HG03460 (cell line): ENCODE results near the gene JMJD7.

ENCODE experiments used
- ATAC-seq: cut with Tn5 transposase; IDR thresholded peaks from one replicate; pipeline ENCODE4 v1.9.1; 2021; ENCODE audit not compliant: unreplicated experiment

Gene JMJD7

DNA sequence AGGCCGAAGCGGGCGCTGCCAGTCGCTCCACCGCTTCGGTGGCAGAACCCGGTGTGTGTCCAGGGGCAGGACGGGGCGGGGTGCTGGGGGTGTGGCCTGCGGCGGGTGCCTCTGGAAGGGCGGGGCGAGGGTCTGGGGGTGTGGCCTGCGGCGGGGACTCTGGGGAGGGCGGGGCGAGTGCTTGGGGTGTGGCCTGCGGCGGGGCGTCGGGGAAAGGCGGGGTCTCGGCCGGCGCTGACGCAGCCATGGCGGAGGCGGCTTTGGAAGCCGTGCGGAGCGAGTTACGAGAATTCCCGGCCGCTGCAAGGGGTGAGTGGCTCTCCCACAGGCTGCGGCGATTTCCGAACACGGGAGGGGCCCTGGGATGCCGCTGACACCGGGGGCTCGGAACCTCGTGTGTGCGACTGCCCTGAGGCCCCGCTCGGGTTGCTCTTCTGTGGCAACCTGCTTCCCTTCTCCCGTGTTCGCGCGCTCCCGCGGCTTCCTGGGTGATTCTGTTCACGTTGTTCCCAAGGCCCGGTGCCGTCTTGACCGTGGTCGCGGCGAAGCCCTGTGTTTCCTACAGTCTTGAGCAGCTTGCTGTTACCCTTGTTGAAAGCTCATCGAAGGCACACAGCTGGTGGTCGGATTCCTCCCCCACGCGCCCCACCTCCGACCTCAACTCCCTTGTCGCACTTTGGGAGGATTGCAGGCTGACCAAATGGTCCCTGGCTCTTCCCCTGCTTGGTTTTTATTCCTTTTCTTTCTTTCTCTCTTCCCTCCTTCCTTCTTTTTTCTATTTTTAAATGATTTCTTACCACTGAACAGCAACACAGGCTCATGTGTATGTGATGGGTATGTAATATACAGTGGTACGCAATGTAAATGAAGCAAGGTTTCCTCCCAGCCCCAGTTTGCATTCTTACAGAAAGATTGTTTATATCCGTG, at the start of gene JMJD7:
TSS of gene JMJD7 (plus strand) at position 213 of the 927 bp plus-strand sequence. CDS start at position 246, 33 bp downstream.
- ATAC-seq, result peak; percentile 65

DNA sequence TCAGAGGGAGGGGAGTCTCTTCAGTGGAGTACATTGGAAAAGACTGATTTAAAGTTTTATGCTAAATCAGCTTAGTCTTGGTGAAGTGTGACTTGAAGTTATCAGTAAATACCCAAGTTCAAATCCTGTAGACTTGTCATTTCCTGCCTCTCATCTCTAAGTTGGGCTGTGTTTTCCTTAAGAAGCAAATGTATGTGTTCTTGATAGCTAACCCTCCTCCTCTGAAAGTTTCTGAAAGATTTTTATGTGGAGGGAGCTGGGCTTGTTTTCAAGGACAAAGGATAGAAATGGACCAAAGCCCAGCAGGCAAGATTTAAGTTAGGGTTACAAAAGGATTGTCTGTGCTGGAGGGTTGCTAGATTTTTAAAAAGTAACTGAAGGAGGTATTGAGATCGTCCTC, 49.4 kb upstream of the JMJD7 start:
- no peak for ATAC-seq

DNA sequence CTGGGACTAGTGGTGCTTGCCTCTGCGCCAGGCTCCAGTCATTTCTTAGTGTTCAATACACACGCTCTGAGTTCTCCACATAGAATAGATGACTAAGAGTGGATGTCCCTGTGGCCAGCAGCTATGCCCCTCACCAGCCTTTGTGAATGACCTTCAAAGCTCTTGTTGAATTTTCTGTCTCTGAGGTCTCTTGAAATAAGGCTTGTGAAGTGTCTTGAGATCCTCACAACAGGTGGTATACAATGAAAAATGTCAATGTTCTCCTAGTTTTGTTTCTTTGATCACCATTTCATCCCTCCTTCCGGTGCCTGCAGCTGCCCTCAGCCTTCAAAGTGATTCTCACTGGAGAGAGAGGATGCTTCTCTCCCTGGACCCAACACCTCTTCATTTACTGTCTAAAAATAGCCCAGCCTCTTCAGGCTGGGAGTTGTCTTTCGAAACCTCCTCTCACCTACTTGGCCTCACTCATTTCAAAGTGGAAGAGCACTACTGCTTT, 48.2 kb upstream of the JMJD7 start:
- no peak for ATAC-seq

- ATAC-seq, result no peak
Observed at GRCh38 chr15:41780266-41780665, 47.6 kb upstream of the JMJD7 start.

- ATAC-seq, result no peak
Observed at GRCh38 chr15:41780727-41781126, 47.2 kb upstream of the JMJD7 start.

DNA sequence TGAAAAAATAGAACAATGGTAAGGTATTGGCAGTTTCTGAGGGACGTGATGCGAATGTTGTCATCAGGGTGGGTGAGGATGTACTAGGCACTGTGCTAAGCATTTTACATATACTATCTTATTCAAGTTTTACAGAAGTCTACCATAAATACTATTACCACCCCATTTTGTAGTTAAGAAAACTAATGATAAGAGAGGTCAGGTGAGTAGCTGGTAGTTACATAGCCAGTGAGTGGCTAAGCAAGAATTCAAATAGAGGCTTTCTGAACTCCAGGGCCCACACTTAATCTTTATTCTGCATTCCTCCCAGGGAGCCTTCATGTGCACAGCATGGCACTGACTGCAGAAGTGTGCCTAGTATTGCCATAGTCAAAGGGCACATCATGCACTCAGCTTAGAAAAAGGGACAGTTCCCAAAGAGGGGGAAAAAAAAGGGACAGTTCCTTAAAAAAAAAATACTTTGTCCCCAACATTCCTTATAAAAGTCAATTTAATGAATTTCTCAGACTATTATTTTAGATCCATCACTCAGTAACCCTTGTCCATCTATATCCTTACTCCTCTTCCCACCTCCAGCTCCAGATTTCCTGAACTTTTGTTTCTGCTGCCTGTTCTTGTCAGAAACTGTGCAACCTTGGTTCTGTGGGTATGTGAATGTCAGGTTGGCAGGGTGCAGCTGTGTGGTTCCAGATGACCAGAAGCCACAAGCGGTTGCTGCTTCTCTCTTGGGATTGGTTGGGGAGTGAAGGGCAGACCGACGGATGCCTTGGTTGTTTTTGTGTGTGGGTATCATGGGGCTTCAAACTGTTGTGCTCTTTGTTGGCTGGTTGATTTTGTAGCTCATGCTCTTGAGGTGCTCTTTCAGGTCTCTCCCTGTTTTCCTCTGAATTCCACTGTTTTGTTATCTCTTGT, 45.3 kb upstream of the JMJD7 start:
- ATAC-seq, result no peak

DNA sequence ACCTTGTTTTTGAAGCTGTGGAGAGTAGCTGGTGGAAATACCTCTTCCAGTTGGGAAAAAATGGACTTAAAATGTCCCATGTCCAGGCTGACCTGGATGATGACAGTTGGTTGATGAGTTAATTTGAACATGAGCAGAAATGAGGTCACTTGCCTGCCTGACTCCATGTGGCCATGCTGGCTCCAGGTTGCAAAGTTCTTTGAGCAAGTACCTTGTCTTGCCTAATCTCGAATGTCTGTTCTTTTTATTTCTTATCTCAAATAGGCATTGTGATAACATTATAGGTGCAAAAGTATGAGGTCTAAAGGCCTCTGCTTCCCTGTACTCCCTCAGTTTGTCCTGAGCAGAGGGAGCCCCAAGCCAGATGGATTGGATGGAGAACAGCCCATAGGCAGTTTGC, 44.6 kb upstream of the JMJD7 start:
- no peak for ATAC-seq

- ATAC-seq, result no peak
Observed at GRCh38 chr15:41788262-41788661, 39.6 kb upstream of the JMJD7 start.

DNA sequence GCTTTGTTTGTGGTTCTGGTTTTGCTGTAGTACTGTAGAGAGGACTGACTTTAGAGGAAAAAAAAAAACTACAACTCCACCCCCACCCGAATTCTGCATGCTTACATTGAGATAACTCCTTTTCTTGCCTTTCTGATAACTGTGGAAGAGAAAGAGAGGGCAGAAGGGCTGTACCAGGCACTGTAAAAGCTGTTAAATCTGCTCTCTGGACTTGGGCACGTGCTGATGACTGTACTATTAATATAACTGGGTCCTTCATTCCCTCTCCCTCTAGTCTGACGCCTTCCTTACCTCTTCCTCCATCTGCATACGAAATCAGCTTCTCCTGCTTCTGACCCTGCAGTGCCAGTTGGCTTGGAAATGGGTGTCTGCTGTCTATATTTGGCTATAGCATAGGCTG, 38.7 kb upstream of the JMJD7 start:
- ATAC-seq, result no peak

GRCh38 chr15:41789662-41790061, 38.2 kb upstream of the JMJD7 start:
- no peak for ATAC-seq

- ATAC-seq, result no peak
Observed at GRCh38 chr15:41790169-41790568, 37.7 kb upstream of the JMJD7 start.

- ATAC-seq, result no peak
Observed at GRCh38 chr15:41790756-41791546, 36.9 kb upstream of the JMJD7 start.

DNA sequence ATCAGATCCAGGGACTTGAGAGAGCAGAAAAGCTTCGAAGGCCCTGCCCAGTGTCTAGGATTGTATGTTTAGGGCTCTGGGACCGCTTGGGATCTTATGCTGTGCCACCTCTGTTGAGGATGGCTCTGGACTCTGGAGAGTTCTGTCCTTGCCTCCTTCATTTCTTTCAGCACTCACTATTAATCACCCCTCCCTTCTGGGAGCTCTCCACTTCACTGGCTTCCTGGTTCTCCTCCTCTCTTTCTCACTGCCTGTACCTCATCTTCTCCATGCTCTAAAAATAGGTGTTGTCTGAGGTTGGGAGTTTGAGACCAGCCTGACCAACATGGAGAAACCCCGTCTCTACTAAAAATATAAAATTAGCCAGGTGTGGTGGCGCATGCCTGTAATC, 36.4 kb upstream of the JMJD7 start:
- ATAC-seq, result no peak

- no peak for ATAC-seq
Observed at GRCh38 chr15:41792000-41792637, 35.8 kb upstream of the JMJD7 start.

DNA sequence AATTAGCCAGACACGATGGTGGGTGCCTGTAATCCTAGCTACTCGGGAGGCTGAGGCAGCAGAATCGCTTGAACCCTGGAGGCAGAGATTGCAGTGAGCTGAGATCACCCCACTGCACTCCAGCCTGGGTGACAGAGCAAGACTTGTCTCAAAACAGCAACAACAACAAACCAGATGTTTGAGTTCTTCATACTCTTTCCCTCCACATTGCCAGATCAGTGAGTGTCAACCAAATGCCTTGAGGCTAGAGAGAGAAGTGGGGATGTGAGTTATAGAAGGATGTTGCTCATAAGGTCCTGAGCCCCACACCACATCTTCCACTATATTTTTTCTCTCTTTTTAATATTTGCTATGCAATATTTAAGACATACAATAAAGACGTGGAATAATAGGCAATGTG, 33.8 kb upstream of the JMJD7 start:
- ATAC-seq, result no peak

DNA sequence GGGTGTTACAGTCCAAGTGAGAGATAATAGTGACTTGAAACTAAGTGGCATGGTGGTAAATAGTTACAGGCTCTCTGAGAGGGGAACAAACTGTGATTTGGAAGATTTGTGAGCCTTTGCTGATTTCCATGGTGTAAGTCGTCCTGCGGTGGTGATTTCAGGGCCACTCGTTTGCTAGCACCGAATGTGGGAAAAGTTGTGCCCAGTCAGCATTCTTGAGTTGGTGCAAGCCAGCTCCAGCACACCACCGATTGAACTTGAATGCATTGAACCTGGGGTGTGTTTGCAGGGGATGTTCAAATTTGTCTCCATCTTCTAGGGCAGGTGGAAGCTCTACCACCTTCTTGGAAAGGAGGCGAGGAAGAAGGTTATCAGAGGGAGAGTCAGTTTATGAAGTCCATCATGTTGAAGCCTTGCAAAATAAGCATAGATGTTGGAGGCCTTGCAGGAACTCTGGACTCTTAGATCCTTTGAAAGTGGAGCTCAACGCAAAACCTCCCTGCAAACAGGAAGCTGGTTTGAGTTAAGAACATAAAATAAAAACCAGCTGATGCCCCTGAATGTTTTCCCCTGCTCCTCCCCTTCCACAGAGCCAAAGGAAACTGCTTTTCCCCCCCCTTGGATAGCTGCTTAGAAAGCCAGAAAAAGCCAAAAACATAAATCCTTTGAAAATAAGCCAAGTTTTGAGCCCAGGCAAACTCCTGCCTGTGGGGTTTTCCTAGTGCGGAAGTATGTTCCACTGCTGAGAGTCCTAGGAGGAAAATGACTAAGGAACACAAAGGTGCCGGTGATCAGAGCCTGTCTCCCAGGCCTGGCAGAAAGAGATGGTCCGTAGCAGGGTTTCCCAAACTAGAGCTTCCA, 31.7 kb upstream of the JMJD7 start:
- no peak for ATAC-seq

DNA sequence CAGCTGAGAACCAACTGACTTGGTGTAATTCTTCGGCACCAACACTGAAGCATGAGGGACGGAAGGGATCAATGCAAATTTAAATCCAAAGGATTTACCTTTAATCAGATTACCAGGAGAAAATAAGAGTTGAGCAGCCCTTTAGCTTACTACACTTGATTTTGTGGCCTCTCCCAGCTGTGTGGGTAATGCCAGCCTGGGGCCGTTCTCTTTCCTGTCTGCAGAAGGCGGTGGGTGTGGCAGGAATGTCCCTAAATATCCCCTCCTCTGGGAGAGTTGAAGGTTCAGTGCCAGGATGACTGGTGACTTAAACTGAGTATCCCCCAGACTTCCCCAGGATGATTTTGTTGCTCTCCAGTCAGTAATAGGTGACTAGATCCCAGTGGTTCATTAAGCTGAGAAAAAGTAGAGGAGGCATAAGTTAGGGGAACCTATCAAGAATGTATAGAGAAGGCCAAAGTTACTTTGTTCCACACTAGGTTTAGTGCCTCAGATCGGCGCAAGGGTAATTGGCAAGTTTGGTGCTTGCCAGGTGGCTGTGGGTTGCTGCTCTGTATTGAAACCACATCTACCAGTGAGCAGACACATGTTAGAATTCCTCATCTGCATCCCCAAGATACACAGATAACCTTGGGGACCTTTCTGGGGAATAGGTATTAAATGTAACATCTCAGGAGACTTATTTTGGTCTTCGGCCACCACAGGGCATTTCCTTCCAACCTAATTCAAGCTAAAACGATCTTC, 30.5 kb upstream of the JMJD7 start:
- ATAC-seq, result no peak

DNA sequence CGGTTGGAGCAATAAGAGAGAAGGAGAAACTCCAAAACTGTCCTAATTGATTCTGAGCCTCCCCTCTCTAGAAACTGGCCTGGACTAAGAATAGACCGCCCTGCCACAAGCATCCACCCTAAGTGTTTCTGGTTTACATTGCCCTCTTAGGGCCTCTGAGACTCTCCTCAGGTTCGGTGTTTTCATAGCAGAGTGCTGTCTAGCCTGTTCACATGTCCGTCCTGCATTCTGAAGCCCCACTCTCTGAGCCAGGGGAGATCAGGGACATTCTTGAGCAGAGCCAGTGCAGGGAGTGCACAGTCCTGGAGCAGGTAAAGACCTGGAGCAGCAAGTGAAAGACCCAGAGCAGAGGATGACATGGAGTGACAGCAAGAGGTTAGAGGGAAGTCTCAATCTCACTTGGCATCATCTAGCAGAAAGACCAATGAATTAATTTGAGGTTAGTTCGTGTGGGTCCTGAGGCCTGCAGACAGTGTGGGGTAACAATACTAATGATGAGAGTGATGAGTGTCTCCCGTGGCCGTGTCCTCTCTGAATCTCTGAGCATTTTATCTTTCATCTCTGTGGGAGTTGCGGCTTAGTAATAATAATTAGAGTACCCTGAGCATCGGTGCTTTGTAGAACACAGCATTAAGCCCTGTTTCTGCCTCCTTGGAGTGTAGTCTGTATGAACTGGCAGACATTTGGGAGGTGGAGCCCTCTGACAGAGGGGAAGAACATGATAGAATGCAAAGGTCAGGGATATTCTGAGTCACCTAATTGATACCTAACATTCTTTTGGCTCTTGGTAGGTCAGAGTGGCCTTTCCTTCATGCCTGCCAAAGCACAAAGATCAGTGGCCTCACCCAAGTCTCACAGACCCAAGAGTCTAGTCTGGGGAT, 29.0 kb upstream of the JMJD7 start:
- ATAC-seq, result no peak
